Mucosa of descending colon (tissue), 3 donors: ENCODE measurements around the gene RNU6-1. TPM values are rescaled to one million over a fixed set of nuclear protein-coding genes. Genes with fewer than 3 reads are reported as not detected.

ENCODE experiments used
- ATAC-seq: fragments of 200-7000 bp; cut with Tn5 transposase; one replicate; pipeline ENCODE4 v1.9.1; 2020; ENCODE audit warnings: mild to moderate bottlenecking, moderate library complexity
- DNase-seq, 3 donors: peaks; one replicate each; pipeline ENCODE4 v3.0.0-alpha.2; 2020
- H3K36me3 ChIP-seq: fragments of 200-600 bp; one replicate; pipeline ENCODE4 v1.8.0; 2021; ENCODE audit warnings: low read depth, mild to moderate bottlenecking
- H3K4me1 ChIP-seq: fragments of 200-600 bp; one replicate; pipeline ENCODE4 v1.8.0; 2021; ENCODE audit warnings: low read depth, mild to moderate bottlenecking
- H3K4me3 ChIP-seq: fragments of 200-600 bp; one replicate; pipeline ENCODE4 v1.8.0; 2021; ENCODE audit warnings: mild to moderate bottlenecking
- H3K9me3 ChIP-seq: fragments of 200-600 bp; one replicate; pipeline ENCODE4 v1.8.0; 2021; ENCODE audit warnings: mild to moderate bottlenecking
- CTCF ChIP-seq: fragments of 200-600 bp; IDR thresholded peaks from one replicate; pipeline ENCODE4 v1.8.0; 2022; ENCODE audit warnings: antibody characterized with exemption, mild to moderate bottlenecking
- intact Hi-C, 2 donors: fragments of 100-400 bp; cut with DNase I in 1 of 2; cut with micrococcal nuclease in 1 of 2; formaldehyde crosslinking; loops; one replicate each; pipeline versions ENCODE4 v1.11.0 to v1.11.1; 2022; cut with DNase I, micrococcal nuclease
- total RNA-seq, 3 donors: library from RNA; stranded (reverse); fragmentation: NEBNext Ultra II Directional in 2 of 3; extraction: Animal tissue kit (Norgen Biotek cat#: 25700) in 2 of 3; gene quantifications; one replicate each; pipeline versions ENCODE4 v1.2.1 to v1.2.4, GENCODE V29; 2021 to 2023
- donor health status: DM: no; HTN: no; CAD: no; lungs with moderate emphysema.
- donor health status: DM: no; HTN: no; CAD: no.
- donor health status: DM: no; HTN: yes; CAD: no.

The RNU6-1 gene
- total RNA-seq, 3 donors from 2014 or later: not detected

GRCh38 chr15:67849538-67849937 is 9.7 kb upstream of the RNU6-1 start:
- intact Hi-C loops: no loop called here
- TF ChIP-seq CTCF: no peak
- H3K4me3 ChIP-seq: no peak overlapping the region
- ATAC-seq (no peak), DNase-seq (no peak)
- H3K9me3 ChIP-seq: no peaks in the 10 kb centered on the region
- no peaks in the 10 kb centered on the region for H3K36me3 ChIP-seq
- H3K4me1 ChIP-seq: no peaks in the 10 kb centered on the region

- DNase-seq (no peak), ATAC-seq (no peak)
- Histone ChIP-seq H3K4me1 (peaks cover 6% of the 10 kb centered on the region), H3K36me3 (no peaks in the 10 kb centered on the region), H3K9me3 (no peaks in the 10 kb centered on the region), H3K4me3 (no peak overlapping the region)
- TF ChIP-seq CTCF: no peak
- intact Hi-C loops: no loop called here
Observed at GRCh38 chr15:67845974-67846373, 6.1 kb upstream of the RNU6-1 start.

- Histone ChIP-seq H3K36me3 (peaks cover 4% of the 10 kb centered on the region), H3K9me3 (no peaks in the 10 kb centered on the region), H3K4me3 (no peak overlapping the region), H3K4me1 (peaks cover 11% of the 10 kb centered on the region)
- intact Hi-C loops: no loop called here
- ATAC-seq: no peak
- DNase-seq: no peak
- TF ChIP-seq CTCF: no peak
Observed at GRCh38 chr15:67843571-67844387, 3.9 kb upstream of the RNU6-1 start.

GRCh38 chr15:67843092-67843501 is 3.3 kb upstream of the RNU6-1 start:
- ATAC-seq (no peak), DNase-seq (no peak)
- H3K36me3 ChIP-seq: peaks cover 4% of the 10 kb centered on the region
- no peaks in the 10 kb centered on the region for H3K9me3 ChIP-seq
- no peak overlapping the region for H3K4me3 ChIP-seq
- intact Hi-C loops: no loop called here
- TF ChIP-seq CTCF: no peak
- peaks cover 17% of the 10 kb centered on the region for H3K4me1 ChIP-seq

- H3K4me3 ChIP-seq: no peak overlapping the region
- no peak for ATAC-seq
- no peak for DNase-seq
- peaks cover 4% of the 10 kb centered on the region for H3K36me3 ChIP-seq
- H3K9me3 ChIP-seq: no peaks in the 10 kb centered on the region
- intact Hi-C loops: no loop called here
- TF ChIP-seq CTCF: no peak
- H3K4me1 ChIP-seq: peaks cover 18% of the 10 kb centered on the region
Observed at GRCh38 chr15:67841513-67841762, 1.6 kb upstream of the RNU6-1 start.
